K562 (cell line): Measurements from ENCODE around the gene STT3B. TPM values are rescaled to one million over a fixed set of nuclear protein-coding genes. Genes with fewer than 3 reads are reported as not detected.

Experiments used
- CBFA2T2 ChIP-seq: fragments of 450-650 bp; conservative IDR thresholded peaks from 2 replicates; pipeline ENCODE4 v1.6.1; 2017; ENCODE audit warnings: mild to moderate bottlenecking
- CHD4 ChIP-seq: fragments of 200-600 bp; sonication (generic); IDR thresholded peaks from 3 replicates; pipeline ENCODE4 v1.6.1; 2012; ENCODE audit warnings: low read depth, mild to moderate bottlenecking, mixed read lengths, low read length, inconsistent platforms; ENCODE audit not compliant: insufficient read depth, insufficient replicate concordance, poor library complexity, severe bottlenecking
- DNMT1 ChIP-seq: fragments of 450-650 bp; IDR thresholded peaks from 2 replicates; pipeline ENCODE4 v1.6.1; 2016; ENCODE audit warnings: antibody characterized with exemption, mild to moderate bottlenecking
- GATAD2A ChIP-seq: fragments of 450-650 bp; IDR thresholded peaks from 2 replicates; pipeline ENCODE4 v1.6.1; 2017
- HDAC2 ChIP-seq: fragments of 450-650 bp; IDR thresholded peaks from 2 replicates; pipeline ENCODE4 v1.6.1; 2016; ENCODE audit warnings: mild to moderate bottlenecking
- IRF2 ChIP-seq: sonication (generic); formaldehyde crosslinking; IDR thresholded peaks from 2 replicates; pipeline ENCODE4 v1.8.1; 2022; ENCODE audit warnings: mild to moderate bottlenecking, missing genetic modification reagents
- KDM5B ChIP-seq: fragments of 200-600 bp; sonication (generic); IDR thresholded peaks from 2 replicates; pipeline ENCODE4 v1.6.1; 2012; ENCODE audit warnings: low read depth, mild to moderate bottlenecking, moderate library complexity, low read length, control low read depth, inconsistent platforms; ENCODE audit not compliant: insufficient replicate concordance
- MAZ ChIP-seq, 2 experiments: fragments of 450-650 bp in 1 of 2; sonication (generic) in 1 of 2; formaldehyde crosslinking; IDR thresholded peaks in 1 of 2; conservative IDR thresholded peaks in 1 of 2; 2 replicates each; pipeline versions ENCODE4 v1.4.0 to v1.5.0; 2020; ENCODE audit warnings: mild to moderate bottlenecking in 1 of 2, missing genetic modification reagents in 1 of 2
- PHF20 ChIP-seq: fragments of 450-650 bp; IDR thresholded peaks from 2 replicates; pipeline ENCODE4 v1.6.1; 2018; ENCODE audit not compliant: partially characterized antibody
- SFPQ ChIP-seq: fragments of 200-400 bp; formaldehyde crosslinking; IDR thresholded peaks from 2 replicates; pipeline ENCODE4 v1.6.1; 2017; ENCODE audit warnings: mild to moderate bottlenecking, low read depth, low read length, moderate library complexity
- SMARCA4 ChIP-seq: fragments of 450-650 bp; IDR thresholded peaks from 2 replicates; pipeline ENCODE4 v1.6.1; 2016
- TAF7 ChIP-seq: fragments of 450-650 bp; IDR thresholded peaks from 2 replicates; pipeline ENCODE4 v1.6.1; 2016; ENCODE audit warnings: missing genetic modification characterization, missing compliant biosample characterization
- ZNF318 ChIP-seq, 2 experiments: fragments of 450-650 bp; IDR thresholded peaks; 2 replicates each; pipeline ENCODE4 v1.6.1; 2016; ENCODE audit warnings: mild to moderate bottlenecking in 2 of 2, borderline replicate concordance in 1 of 2, low read depth in 1 of 2, moderate library complexity in 1 of 2
- ZNF449 ChIP-seq: fragments of 250-450 bp; sonication (Bioruptor Pico); IDR thresholded peaks from 2 replicates; pipeline ENCODE4 v1.8.0; 2022; ENCODE audit warnings: moderate library complexity, mild to moderate bottlenecking, inconsistent platforms
- polyA plus RNA-seq, 8 experiments: library from polyadenylated mRNA; depleted of rRNA in 4 of 8; stranded (reverse) in 5 of 8; unstranded in 3 of 8; fragments of >200 nt; fragmentation: Nextera tagmentation in 2 of 8; fragmentation: Illumina TruSeq in 1 of 8; extraction: Ambion mirVana in 2 of 8; extraction: Trizol in 1 of 8; gene quantifications; 2 replicates each; pipeline versions ENCODE4 v1.2.1 to v1.2.3, GENCODE V29; 2011 to 2014; ENCODE audit warnings: inconsistent platforms in 1 of 8, missing spikeins in 1 of 8
- total RNA-seq, 7 experiments: library from RNA; depleted of rRNA in 6 of 7; stranded (reverse); fragments of >200 nt in 6 of 7; fragmentation: Illumina TruSeq in 2 of 7; extraction: Trizol in 2 of 7; gene quantifications; 2 replicates each; pipeline versions ENCODE4 v1.2.1 to v1.2.3, GENCODE V29; 2011 to 2021; ENCODE audit warnings: low replicate concordance in 1 of 7

The STT3B gene
- total and polyA plus RNA-seq, 9 of the 15 experiments (the other 6 are each of a cell fraction or from before 2014, with no cell fraction given), result 22.4 to 147 (median 100) TPM

GRCh38 chr3:31486865-31487533 is 45.7 kb upstream of the STT3B start (continued):
- no peak for TF ChIP-seq GATAD2A
- no peak for TF ChIP-seq PHF20
- no peak for TF ChIP-seq SFPQ
- TF ChIP-seq MAZ (CRISPR knock-in tag; conservative IDR thresholded peaks at IDR 0.05 in 1 of 2, IDR thresholded peaks at IDR 0.05 in 1 of 2), result peak in 1 of 2 experiments; percentile 46; a peak in 1 of 4 replicates
- no peak for TF ChIP-seq DNMT1
- peak; percentile 78; the same call in 1 of the 2 replicates for TF ChIP-seq HDAC2
- no peak for TF ChIP-seq TAF7
- no peak for TF ChIP-seq ZNF449 (CRISPR knock-in tag)
- TF ChIP-seq ZNF318 (IDR thresholded peaks at IDR 0.05; ENCODE audit: borderline replicate concordance in 1 of 2, low read depth in 1 of 2), result no peak
- no peak for TF ChIP-seq IRF2 (CRISPR knock-in tag)
- peak; percentile 74 for TF ChIP-seq SMARCA4
- TF ChIP-seq KDM5B, result no peak
- TF ChIP-seq CBFA2T2, result no peak
- TF ChIP-seq CHD4, result peak; percentile 69
